HAP-1 (cell line): ENCODE data around the gene NMNAT3.
A peak's percentile ranks its signal among the peaks of the same experiment; 100 is the strongest.

ENCODE experiments used
- DNase-seq, 2 experiments: peaks; one replicate each; pipeline ENCODE4 v3.0.0-alpha.2; 2016 to 2020; ENCODE audit warnings: low spot score in 2 of 2
- H3K27me3 ChIP-seq: fragments of 250-450 bp; sonication (Bioruptor Pico); 2 replicates; pipeline ENCODE4 v1.5.1; 2020; ENCODE audit warnings: low read depth, mild to moderate bottlenecking, moderate library complexity
- H3K36me3 ChIP-seq: fragments of 250-450 bp; sonication (Bioruptor Pico); replicated peaks from 2 replicates; pipeline ENCODE4 v1.5.1; 2020; ENCODE audit warnings: mild to moderate bottlenecking
- H3K4me1 ChIP-seq: fragments of 250-450 bp; sonication (Bioruptor Pico); 2 replicates; pipeline ENCODE4 v1.5.1; 2020; ENCODE audit warnings: mild to moderate bottlenecking
- H3K4me3 ChIP-seq: fragments of 250-450 bp; sonication (Bioruptor Pico); 2 replicates; pipeline ENCODE4 v1.5.1; 2020; ENCODE audit warnings: mild to moderate bottlenecking, moderate library complexity
- H3K9me3 ChIP-seq: fragments of 250-450 bp; sonication (Bioruptor Pico); 2 replicates; pipeline ENCODE4 v1.5.1; 2020; ENCODE audit warnings: mild to moderate bottlenecking, moderate library complexity
- in situ Hi-C: fragments of 300-500 bp; cut with MboI; formaldehyde crosslinking; loops from 3 replicates; pipeline ENCODE4 v1.14.3; 2020; ENCODE audit warnings: low sequenced_read_pairs, inconsistent platforms, mixed read lengths

Gene NMNAT3

DNA sequence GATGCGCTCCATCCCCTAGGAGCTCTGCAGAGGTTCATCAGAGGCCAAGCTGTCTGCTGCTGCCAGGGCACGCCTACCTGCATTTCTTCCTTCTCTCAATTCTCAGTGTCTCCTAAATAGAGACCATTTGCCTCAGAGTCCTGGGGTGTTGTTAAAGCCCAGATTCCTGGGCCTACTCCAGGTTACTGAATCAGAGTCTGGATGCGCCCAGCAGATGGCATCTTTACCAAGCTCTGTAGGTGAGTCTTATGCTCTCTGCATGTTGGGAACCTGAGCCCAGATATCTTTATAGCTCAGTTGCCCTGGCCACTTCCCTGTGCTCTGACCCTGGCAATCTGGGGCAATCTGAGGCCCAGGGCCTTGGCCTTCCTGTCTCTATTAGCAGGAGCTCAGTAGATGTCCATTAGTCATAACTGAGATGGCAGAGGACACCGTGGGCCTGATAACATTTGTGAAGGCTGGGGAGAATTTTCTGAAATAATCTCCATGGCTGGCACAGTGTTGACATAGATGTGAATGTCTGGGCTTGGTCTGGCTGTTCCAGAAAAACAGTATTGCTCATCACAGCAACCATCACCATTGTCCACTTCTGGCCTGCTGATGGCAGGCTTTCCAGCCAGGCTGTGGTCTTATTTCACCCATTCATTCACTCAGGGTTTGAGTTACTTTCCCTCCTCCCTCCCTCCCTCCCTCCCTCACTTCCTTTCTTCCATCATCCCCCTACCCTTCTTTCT lies 125.0 kb downstream of the NMNAT3 start:
- no peaks in the 10 kb centered on the region for H3K9me3 ChIP-seq
- H3K36me3 ChIP-seq = no peaks in the 10 kb centered on the region
- no peak for DNase-seq
- H3K4me3 ChIP-seq = no peak overlapping the region
- H3K27me3 ChIP-seq = no peaks in the 10 kb centered on the region
- in situ Hi-C loops = no loop called here
- H3K4me1 ChIP-seq = peaks cover 21% of the 10 kb centered on the region

DNA sequence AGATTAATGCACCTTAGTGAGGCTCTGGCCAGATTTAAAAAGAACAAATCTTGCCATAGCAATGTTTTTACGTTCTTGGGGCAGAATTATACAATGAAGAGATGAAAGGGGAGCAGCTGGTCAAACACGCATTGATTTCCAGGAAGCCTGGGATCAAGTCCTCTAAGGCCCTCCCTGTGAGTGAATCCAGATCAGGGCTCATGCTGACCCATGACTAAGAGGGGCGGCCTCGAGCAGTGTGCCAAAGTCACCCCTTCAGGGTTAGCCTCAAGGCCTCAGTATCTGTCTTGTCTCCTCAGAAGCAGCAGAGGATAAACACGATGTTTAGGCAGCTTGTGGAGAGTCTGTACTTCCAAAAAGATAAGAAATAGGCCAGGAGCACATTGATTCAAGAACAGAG lies 129.0 kb downstream of the NMNAT3 start:
- H3K4me1 ChIP-seq = peaks cover 3% of the 10 kb centered on the region; the same call in 1 of the 2 replicates
- no peak overlapping the region for H3K4me3 ChIP-seq
- no peaks in the 10 kb centered on the region for H3K36me3 ChIP-seq
- no peak for DNase-seq
- H3K9me3 ChIP-seq = peaks cover 2% of the 10 kb centered on the region; the same call in 1 of the 2 replicates
- in situ Hi-C loops = no loop called here
- no peaks in the 10 kb centered on the region for H3K27me3 ChIP-seq

DNA sequence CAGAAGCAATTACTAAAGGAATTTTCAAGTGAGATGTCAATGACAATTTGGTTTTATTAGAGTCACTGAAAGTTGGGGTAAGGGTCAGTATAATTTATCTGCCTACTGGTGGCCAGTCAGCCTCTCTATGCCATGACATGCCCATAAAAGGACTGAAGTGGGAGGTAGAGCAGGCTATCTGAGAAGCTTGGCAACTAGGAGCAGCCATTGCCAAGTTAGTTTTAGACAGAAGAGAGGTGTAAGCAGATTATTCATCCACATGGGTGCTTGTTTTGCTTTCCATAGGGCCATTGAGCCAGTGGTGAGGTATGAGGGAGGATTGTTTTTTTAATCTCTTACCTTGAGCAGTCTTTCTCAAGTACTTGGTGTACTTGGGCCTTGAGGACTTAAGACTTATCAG lies 130.1 kb downstream of the NMNAT3 start:
- in situ Hi-C loops = no loop called here
- H3K36me3 ChIP-seq = no peaks in the 10 kb centered on the region
- no peaks in the 10 kb centered on the region for H3K27me3 ChIP-seq
- no peak overlapping the region for H3K4me3 ChIP-seq
- H3K9me3 ChIP-seq = peaks cover 2% of the 10 kb centered on the region; the same call in 1 of the 2 replicates
- peaks cover 3% of the 10 kb centered on the region; the same call in 1 of the 2 replicates for H3K4me1 ChIP-seq
- DNase-seq = no peak

DNA sequence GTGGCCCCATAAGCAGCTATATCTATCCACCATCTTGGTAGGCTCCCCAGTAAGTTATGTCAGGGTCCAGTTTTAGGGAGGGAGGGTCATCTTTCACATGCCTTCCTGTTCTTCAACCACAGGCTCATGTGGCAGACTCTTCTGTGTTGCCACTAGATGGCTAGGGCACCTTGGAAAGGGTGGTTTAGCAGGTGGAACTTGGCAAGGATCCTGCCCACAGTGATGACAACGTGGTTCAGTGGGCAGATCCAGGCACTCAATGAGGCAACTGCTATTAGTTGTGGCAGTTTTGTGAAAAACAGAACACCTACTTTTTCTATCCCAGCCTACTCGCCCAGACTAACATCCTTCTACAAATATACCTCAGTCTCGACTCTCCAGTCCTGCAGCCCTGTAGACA lies 131.0 kb downstream of the NMNAT3 start:
- no peak for DNase-seq
- Histone ChIP-seq H3K36me3 (no peaks in the 10 kb centered on the region), H3K27me3 (no peaks in the 10 kb centered on the region), H3K4me3 (no peak overlapping the region), H3K4me1 (peaks cover 9% of the 10 kb centered on the region), H3K9me3 (peaks cover 2% of the 10 kb centered on the region; the same call in 1 of the 2 replicates)
- in situ Hi-C loops = no loop called here

DNA sequence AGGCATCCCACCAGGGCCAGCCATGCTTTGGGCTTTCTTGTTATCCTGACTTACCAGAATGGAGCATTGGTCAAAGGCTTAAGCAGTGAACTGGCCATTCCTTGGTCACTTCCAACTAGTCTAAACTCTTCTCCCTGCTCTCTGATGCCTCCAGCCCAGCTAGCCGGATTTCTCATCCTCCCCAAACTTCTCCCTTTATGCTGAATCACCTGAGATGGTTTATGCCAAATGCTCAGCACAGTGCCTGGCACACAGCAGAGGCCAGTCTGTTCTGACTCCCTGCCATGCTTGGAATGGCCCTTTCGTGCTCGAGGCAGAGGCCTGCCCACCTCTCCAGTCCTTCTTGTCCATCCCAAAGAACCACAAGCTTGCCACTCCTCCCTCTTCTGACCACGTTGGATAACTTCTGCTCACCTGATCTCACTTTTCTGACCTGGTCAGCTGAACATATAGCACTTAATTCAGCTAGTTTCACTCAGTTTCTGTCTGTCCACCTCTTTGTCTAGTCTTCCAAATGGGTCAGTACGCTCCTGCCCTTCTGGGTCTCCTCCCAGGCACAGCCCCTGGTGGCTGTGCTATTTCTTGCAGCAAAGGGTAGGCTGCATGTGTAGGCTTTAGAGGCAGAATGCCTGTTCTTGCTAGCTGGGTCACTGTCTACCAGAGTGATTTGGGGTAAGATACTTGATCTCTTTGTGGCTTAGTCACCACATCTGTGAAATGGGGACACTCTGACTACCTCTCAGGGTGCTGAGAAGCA lies 136.1 kb downstream of the NMNAT3 start:
- Histone ChIP-seq H3K27me3 (no peaks in the 10 kb centered on the region), H3K9me3 (peaks cover 2% of the 10 kb centered on the region; the same call in 1 of the 2 replicates), H3K4me3 (no peak overlapping the region), H3K36me3 (no peaks in the 10 kb centered on the region), H3K4me1 (peaks cover 28% of the 10 kb centered on the region)
- no peak for DNase-seq
- in situ Hi-C loops = no loop called here

DNA sequence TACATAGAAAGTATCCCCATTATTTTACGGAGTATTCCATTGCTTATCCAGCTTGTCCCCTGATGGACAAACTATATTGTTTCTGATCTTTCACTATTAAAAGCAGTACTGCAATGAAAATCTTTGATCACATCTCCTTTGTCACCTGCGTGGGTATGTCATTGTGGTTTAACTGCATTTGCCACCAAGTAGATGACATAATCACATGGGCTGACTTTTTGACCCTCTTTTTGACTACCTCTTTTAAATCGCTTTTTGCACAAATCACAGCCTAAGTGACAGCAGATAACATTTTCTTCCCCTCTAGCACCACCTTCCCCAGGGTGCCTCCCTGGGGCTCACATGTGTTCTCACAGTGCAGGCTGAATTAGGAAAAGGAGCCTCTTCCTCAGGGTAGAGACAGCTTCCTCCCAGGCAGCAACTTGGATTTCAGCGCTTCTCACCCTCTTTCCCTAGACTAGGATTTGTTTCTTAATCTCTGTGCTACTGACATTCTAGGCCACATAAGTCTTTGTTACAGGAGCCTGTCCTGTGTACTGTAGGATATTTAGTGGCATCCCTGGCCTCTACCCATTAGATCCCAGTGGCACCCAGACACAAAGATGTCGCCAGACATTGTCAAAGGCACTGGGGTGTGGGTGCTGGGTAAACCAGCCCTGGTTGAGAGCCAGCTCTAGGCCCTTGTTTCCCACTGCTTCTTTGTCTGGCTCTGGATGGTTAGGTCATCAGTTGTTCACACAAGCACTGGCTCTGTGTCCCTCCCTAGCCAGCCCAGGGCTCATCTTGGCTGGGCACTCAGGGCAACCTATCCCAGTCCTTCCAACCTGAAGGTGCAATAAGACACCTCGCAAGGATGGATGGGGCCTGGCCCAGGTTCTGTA lies 136.9 kb downstream of the NMNAT3 start:
- Histone ChIP-seq H3K4me1 (peaks cover 25% of the 10 kb centered on the region), H3K27me3 (no peaks in the 10 kb centered on the region), H3K9me3 (peaks cover 2% of the 10 kb centered on the region; the same call in 1 of the 2 replicates), H3K4me3 (peak overlapping the region; percentile 44), H3K36me3 (no peaks in the 10 kb centered on the region)
- no peak for DNase-seq
- in situ Hi-C loops = no loop called here

DNA sequence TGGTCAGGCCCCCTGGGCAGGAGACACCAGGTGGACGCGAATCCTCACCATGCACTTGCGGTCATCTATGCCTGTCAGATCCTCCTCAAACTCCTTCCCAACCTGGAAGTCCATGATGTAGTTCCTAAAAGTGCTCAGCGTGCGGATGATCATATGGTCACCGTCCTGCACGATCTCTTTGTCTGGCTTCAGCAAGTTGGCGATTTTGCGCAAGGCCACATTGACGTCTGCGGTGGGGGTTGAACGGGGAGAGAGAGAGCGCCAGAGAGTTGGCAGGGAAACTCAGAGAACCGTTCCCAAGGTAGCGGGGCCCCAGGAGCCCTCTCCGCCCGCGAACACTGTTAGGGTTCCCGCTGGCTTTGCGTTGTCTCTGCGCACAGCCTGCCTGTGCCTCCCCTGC lies 139.0 kb downstream of the NMNAT3 start:
- H3K4me1 ChIP-seq = peaks cover 43% of the 10 kb centered on the region
- no peaks in the 10 kb centered on the region for H3K9me3 ChIP-seq
- no peaks in the 10 kb centered on the region for H3K36me3 ChIP-seq
- no peaks in the 10 kb centered on the region for H3K27me3 ChIP-seq
- in situ Hi-C loops = no loop called here
- H3K4me3 ChIP-seq = peak overlapping the region; percentile 44
- DNase-seq = no peak

DNA sequence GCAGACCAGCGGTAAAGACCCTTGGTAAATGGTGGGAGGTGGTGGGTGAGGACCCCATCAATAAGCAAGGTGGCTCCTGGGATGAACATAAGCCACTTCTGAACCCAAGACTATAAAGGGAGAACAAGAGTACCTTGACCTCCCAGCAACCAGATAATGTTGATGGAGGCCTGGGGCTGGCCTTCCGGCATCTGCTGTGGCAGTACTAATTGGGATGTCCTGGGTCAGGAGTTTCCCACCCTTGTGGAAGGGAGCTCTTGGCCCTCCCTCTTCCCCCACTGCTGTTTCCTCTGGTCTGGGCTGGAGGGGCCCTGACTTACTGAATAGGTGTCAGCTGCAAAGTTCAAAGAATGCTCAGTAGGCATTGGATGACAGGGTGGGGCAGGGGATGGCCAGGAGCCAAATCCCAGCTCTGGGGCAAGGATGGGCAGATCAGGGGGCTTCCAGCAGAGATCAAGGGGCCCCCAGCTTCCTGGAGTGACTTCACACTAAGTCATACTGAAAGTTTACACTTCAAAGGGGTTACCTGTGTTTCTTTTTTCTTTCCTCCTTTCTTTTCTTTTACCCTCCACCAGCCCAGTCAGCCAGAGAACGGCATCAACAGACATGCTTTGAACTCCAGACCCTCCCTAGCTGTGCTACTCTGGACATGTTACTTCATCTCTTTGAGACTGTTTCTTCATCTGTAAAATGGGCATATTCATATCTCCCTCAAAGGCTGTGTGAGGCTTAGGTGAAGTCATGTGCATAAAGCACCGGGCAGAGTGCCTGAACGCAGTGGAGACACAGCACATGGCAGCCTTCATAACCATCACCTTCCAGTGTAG lies 139.8 kb downstream of the NMNAT3 start:
- peaks cover 50% of the 10 kb centered on the region for H3K4me1 ChIP-seq
- no peak for DNase-seq
- no peak overlapping the region for H3K4me3 ChIP-seq

DNA sequence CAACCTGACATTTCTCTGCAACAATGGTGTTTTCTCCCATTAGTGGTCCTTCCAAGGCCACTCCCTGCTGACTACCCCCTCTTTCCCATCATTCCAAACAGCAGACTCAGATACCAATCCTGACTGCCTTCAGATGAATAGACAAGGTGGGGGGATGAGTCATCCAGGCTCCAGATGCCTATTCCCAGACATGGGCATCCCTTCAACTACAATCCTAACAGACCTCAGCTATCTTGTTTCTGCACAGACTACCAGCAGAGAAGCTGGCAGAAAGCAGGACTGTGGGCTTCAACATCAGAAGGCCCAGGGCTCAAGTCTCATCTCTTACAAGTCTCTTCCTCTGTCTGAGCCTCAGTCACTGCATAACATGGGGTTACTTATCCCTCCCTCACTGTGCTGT lies 140.4 kb downstream of the NMNAT3 start:
- Histone ChIP-seq H3K36me3 (no peaks in the 10 kb centered on the region), H3K27me3 (no peaks in the 10 kb centered on the region), H3K4me3 (no peak overlapping the region), H3K9me3 (no peaks in the 10 kb centered on the region), H3K4me1 (peaks cover 50% of the 10 kb centered on the region)
- in situ Hi-C loops = no loop called here
- no peak for DNase-seq

More for the DNA sequence above, 139.8 kb downstream of the NMNAT3 start:
- no peaks in the 10 kb centered on the region for H3K27me3 ChIP-seq
- no peaks in the 10 kb centered on the region for H3K36me3 ChIP-seq
- H3K9me3 ChIP-seq = no peaks in the 10 kb centered on the region
- in situ Hi-C loops = no loop called here

DNA sequence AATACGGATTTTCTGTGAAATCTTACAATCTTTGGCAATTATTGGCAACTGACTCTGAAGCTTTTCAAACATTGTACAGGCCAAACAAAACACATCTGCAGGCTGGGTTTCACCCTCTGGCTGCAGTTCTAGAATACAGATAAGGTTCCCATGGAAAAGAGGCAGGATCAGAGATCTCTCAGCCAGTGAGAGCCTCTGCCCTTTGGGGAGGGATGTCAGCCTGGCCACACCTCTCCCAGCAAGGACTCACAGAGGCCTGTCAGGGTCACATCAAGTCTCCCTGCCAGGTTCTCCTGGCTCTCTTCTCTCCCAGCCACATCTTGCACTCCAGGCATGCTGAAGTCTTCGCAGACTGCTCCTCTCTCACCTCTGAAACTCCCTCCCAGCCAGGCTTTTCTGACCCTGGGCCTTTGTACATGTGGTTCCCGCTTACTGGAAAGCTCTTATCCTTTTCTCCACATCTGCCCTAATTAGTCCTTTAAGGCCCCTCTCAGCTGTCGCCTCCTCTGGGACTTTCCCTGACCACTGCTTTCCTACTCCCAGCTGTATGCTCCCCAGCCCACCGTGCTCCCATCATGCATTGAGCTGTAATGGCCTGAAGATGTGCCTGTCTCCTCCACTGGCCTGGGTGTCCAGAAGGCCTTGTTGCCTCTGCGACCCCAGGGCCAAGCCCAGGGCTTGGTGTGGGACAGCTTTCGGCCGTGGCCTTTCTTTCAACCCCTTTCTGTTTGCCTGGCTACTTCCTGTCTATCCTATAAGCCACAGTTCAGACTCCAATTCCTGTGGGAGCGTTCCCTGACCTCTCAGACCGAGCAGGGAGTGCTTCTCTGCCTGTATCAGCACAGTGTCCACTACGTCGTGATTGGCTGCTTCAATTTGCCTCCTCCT lies 142.5 kb downstream of the NMNAT3 start:
- H3K4me1 ChIP-seq = peaks cover 39% of the 10 kb centered on the region
- no peak overlapping the region for H3K4me3 ChIP-seq
- H3K27me3 ChIP-seq = no peaks in the 10 kb centered on the region
- DNase-seq = peak in 1 of 2 experiments; percentile 32
- no peaks in the 10 kb centered on the region for H3K9me3 ChIP-seq
- in situ Hi-C loops = no loop called here
- no peaks in the 10 kb centered on the region for H3K36me3 ChIP-seq

DNA sequence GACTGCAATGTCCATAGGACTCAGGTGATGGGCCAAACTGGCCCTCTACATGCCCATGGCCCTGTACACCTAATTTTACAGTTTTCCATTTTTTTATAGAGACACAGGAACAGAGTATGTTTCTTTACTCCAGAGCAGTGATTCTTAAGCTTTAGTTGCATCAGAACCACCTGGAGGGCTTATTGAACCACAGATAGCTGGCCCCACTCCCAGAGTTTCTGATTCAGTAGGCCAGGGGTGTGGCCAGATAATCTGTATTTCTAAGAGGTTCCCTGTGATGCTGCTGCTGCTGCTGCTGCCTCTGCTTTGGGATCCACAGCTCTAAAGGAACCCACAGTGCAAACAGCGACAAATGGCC lies 143.3 kb downstream of the NMNAT3 start:
- Histone ChIP-seq H3K36me3 (no peaks in the 10 kb centered on the region), H3K4me1 (peaks cover 33% of the 10 kb centered on the region), H3K9me3 (no peaks in the 10 kb centered on the region), H3K27me3 (no peaks in the 10 kb centered on the region), H3K4me3 (no peak overlapping the region)
- peak; percentile 46 to 60 for DNase-seq
- in situ Hi-C loops = no loop called here

DNA sequence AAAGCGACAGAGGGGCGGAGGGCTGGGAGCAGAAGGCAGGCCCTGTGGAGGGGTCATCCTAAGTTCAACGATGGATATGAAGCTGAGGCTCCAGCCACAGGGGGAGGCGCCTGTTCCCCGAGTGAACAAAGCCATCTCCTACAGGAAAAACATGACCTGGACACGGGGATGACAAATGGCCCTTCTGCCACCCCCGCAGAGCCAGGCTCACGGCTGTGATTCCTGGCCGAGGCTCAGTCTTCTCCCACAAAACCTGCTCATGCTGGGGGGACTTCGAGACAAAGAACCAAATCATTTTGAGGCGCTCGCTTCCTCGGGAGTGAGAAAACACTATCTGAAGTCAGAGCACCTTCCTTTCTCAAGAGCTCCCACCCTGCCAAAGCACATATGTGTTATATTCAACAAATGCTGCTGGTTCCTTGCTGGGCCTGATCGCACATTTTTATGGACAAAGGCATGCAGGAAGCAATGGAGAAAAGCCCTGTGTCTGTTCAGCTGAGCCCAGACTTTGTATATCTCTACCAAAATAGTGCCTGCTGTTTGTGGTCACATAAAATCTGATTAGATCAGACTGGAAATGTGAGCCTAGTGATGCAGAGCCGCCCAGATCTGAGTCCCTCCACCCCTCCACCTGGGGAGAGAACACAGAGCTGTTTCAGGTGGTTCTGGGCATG lies 143.9 kb downstream of the NMNAT3 start:
- Histone ChIP-seq H3K27me3 (no peaks in the 10 kb centered on the region), H3K4me1 (peaks cover 33% of the 10 kb centered on the region), H3K9me3 (no peaks in the 10 kb centered on the region), H3K4me3 (no peak overlapping the region), H3K36me3 (no peaks in the 10 kb centered on the region)
- peak; percentile 41 to 67 for DNase-seq
- in situ Hi-C loops = no loop called here
